Stimulated activated CD8-positive, alpha-beta memory T cell treated with anti-CD3 and anti-CD28 coated beads, Interleukin-12 subunit alpha, Interleukin-12 subunit beta, amount 100 ng/mL, for 24 hours (primary cell): ENCODE data around the gene KANSL1L.

ENCODE experiments used
- DNase-seq: peaks from one replicate; pipeline ENCODE4 v3.0.0-alpha.2; 2020; ENCODE audit errors: extremely low read depth

Gene KANSL1L

DNA sequence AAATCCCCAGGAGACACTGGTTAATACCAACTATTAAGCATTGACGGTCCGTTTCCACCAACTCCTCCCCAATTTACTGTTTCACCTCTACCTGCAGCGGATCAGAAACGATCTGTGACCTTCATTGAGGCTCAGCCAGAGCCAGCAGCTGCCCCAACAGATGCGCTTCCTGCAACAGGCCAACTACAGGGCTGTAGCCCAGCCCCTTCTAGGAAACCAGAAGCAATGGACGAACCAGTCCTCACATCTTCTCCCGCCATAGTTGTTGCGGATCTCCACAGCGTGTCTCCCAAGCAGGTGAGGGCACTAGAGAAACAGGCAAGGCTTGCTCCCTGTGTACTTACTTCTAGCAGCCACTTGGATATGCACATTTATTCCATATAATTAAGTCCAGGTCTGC is 177.2 kb downstream of the KANSL1L start:
- DNase-seq, result no peak

DNA sequence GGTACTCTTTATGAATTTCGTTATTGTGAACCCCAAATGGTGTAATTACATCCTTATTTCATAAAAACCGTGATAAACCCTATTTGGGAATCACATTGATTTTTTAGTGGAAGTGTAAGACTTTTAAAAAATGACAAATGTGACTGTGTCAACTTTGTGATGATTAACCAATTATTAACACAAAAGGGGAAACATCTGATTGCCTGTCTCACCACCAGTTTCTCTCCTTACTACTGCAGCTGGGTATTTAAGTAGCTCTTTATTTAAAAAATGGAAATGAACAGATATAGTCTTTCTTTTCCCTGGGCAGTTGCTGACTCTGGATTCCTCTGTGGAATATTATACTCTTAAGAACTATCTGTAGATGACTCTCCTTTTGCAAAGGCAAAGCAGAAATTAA is 180.4 kb downstream of the KANSL1L start:
- no peak for DNase-seq

DNA sequence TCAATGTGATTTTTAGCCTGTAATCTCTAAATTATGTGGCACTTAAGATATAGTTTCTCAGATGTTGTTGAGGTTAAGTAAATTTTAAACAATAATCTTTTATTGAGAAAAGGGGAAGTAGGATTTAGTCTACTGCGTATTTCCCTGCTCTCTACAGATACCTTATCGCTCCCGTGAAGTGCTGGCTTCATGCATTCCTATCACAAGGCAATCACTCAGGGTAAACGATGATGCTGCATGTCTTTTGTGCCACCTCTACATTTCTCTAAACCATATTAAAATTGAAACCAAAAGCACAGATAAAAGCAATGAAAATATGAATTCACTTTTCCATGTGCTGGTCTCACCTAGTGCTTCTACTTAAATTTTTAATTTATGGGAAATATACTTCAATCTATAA is 183.2 kb downstream of the KANSL1L start:
- DNase-seq, result no peak

DNA sequence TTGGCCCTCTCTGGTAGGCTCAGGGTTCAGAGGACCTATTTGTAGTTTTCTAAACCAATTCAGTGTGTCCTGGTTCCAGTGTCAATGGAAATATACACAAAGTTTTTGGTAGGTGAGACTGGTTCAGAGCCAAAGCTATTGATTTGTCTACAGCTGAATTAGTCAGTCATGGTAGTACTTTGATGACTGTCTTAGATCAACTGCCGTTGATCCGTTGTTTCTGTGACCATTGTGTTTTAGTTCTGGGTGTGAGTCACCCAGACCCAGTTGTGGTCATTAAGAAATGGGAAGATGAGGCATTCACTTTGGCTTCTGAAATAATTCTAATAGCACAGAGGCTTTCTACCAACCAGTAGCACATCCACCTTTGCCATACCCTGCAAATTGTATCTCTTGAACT is 184.8 kb downstream of the KANSL1L start:
- DNase-seq, result no peak

DNA sequence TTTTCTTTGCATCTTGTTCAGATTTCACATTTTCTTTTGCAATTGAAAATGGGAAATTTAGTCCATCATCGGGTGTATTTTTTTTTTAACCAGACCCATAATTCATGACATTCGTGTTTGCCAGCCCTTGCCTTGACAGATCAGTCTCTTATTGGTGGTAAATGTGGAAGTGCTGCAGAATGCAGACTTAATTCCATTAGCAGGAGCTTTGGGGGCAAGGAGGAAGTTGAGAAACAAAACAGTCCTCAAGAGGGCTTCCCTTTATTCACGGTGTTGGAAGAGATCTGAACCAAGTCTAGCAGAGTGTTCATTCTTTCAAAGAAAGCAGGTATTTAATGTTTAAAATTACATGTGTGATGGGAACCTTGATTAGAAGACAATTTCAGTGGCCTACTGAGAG is 185.3 kb downstream of the KANSL1L start:
- no peak for DNase-seq

DNA sequence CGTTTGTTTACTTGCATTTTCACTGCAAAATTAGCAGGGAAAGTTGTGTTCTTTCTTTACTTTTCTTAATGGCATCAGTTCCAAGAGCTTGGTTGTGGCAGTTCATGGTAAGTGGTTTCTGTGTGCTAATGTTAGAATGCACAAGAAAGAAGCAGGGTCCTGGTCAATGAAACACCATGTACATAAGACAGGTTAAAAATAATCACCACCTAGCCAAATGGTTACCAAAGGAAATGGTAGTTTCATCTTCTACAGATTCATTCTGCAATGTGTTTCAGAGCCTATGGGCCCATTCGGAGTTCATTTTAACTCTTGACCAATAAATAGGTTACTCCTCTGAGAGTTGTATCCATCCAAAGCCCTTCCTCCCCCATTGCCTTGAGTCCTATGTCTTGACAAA is 186.9 kb downstream of the KANSL1L start:
- no peak for DNase-seq

DNA sequence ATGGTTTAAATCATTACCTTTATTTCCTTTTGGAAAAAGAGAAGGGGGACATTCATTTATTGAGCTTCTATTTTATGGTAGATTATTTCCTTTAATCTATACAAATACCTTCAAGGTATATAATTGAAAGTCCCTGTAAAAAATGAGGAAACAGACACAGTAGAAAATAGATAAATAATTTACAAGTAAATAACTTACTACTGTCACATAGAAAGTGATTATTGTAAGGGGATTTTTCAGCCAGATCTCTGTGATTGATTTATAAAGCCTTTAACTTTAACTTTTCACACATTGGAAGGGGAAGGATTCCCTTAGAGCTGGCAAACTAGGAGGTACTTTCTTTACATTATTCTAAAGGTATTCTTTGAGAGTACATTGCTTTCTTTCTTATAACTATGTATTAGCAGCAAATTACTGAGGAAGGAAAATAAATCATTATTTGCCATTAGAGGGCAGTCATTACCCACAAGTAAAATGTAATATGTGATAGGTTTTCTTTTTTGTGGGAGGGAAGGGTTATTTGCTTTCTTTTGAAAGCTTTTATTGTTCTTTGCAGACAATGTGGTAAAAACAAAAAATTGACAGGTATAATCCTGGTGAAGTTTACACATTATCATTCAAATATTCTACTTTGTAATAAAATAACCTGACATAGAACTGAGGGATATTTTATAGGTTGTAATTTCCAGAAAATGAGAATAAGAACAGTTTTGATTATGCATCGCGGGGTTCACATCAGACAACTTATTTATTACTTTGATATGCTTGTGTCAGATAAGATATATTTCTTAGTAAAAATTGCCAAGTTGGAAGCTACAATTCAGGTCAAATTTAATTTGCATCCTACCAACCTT is 193.6 kb downstream of the KANSL1L start:
- DNase-seq, result no peak

DNA sequence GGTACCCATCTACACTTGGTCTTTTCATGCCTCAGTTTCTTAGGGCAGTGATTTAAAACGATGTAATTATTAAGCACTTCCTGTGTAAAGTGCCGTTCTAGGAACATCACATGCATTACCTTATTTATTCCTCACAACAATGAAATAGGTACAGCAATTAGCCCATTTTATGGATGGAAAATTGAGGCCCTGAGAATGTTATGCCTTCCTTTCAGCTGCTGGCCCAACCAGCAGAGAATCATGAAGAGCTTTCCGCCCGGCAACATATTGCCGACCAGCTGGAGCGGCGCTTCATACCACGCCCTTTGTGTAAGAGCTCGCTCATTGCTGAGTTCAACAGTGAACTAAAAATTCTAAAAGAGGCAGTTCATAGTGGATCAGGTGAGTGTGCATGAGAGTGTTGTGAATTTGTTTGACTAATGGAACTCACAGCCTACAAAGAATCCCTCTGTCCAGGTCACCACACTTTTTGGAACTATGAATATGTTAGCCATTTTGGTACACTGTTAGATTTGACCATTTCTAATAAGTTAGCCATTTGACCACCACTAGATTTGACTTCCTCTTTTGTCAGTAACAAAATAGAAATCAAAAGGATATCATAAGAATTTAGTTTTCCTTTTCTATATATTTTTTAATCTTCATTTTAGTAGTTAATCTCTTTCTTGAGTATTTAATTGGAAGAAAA is 194.4 kb downstream of the KANSL1L start:
- DNase-seq, result no peak

DNA sequence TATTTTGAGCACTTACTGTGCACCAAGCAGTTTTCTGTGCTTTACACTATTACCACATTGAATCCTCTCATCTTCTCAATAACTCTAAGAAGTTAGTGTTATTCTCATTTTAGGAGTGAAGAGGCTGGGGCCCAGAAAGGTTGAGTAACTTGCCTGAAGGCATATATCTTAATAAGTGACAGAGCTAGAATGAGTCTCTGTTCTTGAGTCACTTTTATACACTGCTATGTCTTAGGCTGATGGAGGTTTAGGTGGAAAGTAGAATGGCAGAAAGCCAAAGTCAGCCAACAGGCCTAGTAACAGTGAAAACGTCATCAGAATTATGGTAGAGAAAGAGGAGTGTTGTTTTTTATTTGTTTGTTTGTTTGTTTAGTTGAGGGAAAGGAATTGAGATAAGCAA is 196.6 kb downstream of the KANSL1L start:
- no peak for DNase-seq

DNA sequence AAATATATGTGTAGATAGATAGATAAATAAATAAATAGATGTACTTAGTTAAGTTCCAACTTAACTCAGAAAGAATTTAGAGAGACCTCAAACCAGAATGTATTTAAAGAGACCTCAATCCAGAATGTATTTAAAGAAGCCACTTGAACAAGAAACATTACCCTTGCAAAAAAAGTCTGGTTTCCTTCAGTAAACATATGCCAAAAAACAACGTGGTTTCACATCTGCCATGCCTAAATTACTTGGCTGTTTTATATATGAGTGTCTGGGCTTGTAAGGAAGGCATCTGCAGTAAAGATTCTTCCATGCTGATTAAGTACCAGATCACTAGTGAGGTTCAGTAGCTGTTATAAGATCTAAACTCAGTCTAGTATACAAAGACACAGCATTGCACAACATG is 197.9 kb downstream of the KANSL1L start:
- DNase-seq, result no peak
